ENCODE data around the gene ELAC1.

- no peak for TF ChIP-seq EZH2phosphoT487 (IDR thresholded peaks at IDR 0.05; ENCODE audit: unreplicated experiment)
- no peak for TF ChIP-seq CTCF (conservative IDR thresholded peaks at IDR 0.05; ENCODE audit: low read depth in 2 of 2)
- no peak for TF ChIP-seq POLR2AphosphoS5 (IDR thresholded peaks at IDR 0.05; ENCODE audit: low read depth)
- TF ChIP-seq REST (IDR thresholded peaks at IDR 0.05; ENCODE audit: unreplicated experiment): no peak
- TF ChIP-seq EZH2 (IDR thresholded peaks at IDR 0.05; ENCODE audit: low read depth, unreplicated experiment): no peak
- no peak for TF ChIP-seq ZNF114 (CRISPR knock-in tag; IDR thresholded peaks at IDR 0.05)
- TF ChIP-seq CREB1 (CRISPR knock-in tag; IDR thresholded peaks at IDR 0.05; ENCODE audit: low read depth): no peak
Observed at GRCh38 chr18:50949185-50949584, 18.7 kb upstream of the ELAC1 start.
